ENCODE measurements around the gene KRTAP5-2.

DNA sequence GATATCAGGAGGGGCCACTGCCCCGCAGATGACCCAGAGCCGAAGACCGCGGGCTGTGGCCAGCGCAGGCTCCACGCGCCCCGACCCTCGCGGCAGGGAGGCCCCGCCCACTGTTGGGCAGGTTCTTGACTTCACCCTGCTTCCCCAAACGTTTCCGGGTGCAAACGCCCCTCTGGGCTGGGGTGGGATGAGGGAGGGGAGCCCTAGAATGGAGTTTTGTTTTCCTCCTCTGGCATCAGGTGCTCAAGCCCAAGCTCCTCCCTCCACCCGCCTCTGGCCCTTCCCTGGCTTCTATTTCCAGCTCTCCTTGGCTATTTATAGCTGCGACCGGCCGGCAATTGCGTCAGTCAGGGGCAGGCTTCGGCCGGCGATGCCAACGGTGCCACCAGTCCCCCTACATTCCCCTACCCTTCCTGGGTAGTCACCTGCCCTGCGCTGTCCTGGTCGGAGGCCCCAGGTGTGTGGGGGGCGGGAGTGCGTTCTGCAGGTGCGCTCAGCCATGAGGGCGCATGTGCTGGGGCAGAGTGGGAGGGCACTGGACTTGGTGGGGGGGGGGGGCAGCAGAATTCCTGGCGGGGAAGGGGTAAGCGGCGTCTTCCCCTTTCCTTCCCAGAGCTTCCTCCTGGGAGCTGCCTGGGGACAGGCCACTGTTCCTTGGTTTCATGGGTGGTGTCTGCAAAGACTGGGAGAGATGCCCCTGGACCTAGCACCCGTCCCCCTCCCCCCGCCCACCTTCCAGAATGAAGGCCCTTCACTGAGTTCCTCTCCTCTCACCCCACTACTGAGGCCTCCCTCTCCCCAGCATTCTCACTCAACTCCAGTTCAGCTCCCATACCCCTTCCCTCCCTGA, 49.6 kb downstream of the KRTAP5-2 start:
- no peak for TF ChIP-seq POLR2AphosphoS5 (IDR thresholded peaks at IDR 0.05; ENCODE audit: low read depth, low read length)
- TF ChIP-seq TAF1 (IDR thresholded peaks at IDR 0.05; ENCODE audit: low read depth, low read length), result no peak
- no peak for TF ChIP-seq POLR2A (IDR thresholded peaks at IDR 0.05; ENCODE audit: low read depth, low read length)
- TF ChIP-seq SPI1 (IDR thresholded peaks at IDR 0.05; ENCODE audit: low read depth, low read length), result no peak
- no peak for TF ChIP-seq POU2F2 (IDR thresholded peaks at IDR 0.05; ENCODE audit: low read depth, low read length)
- no peak for TF ChIP-seq PAX5 (IDR thresholded peaks at IDR 0.05; ENCODE audit: insufficient read depth, low read length, severe bottlenecking)
